Sigmoid colon (tissue), 4 donors: Measurements from ENCODE around the gene XRCC6.

Experiments
- EP300 ChIP-seq, 4 donors: sonication (generic); formaldehyde crosslinking; IDR thresholded peaks; one replicate each; pipeline ENCODE4 v1.6.1; 2017; ENCODE audit warnings: antibody characterized with exemption in 4 of 4
- TF ChIP-seq, protein P1 (sequence below), 4 experiments: fragments of 450-650 bp in 3 of 4; fragments of 200-600 bp in 1 of 4; IDR thresholded peaks; one replicate each; pipeline ENCODE4 v1.5.1; 2016 to 2019; ENCODE audit warnings: antibody characterized with exemption in 4 of 4, mild to moderate bottlenecking in 3 of 4, moderate library complexity in 2 of 4

GRCh38 chr22:41684194-41684593 lies 63.1 kb downstream of the XRCC6 start:
- TF ChIP-seq EP300 (IDR thresholded peaks at IDR 0.05) = no peak
- TF ChIP-seq, protein P1, sequence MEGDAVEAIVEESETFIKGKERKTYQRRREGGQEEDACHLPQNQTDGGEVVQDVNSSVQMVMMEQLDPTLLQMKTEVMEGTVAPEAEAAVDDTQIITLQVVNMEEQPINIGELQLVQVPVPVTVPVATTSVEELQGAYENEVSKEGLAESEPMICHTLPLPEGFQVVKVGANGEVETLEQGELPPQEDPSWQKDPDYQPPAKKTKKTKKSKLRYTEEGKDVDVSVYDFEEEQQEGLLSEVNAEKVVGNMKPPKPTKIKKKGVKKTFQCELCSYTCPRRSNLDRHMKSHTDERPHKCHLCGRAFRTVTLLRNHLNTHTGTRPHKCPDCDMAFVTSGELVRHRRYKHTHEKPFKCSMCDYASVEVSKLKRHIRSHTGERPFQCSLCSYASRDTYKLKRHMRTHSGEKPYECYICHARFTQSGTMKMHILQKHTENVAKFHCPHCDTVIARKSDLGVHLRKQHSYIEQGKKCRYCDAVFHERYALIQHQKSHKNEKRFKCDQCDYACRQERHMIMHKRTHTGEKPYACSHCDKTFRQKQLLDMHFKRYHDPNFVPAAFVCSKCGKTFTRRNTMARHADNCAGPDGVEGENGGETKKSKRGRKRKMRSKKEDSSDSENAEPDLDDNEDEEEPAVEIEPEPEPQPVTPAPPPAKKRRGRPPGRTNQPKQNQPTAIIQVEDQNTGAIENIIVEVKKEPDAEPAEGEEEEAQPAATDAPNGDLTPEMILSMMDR (IDR thresholded peaks at IDR 0.05) = no peak
